Heart right ventricle (tissue), 16 donors: ENCODE results near the gene OR52B6. TPM values are rescaled to one million over a fixed set of nuclear protein-coding genes. Genes with fewer than 3 reads are reported as not detected.

ENCODE experiments used
- ATAC-seq, 8 donors: fragments of 200-7000 bp; cut with Tn5 transposase; one replicate each; pipeline ENCODE4 v1.9.1; 2020; ENCODE audit warnings: mild to moderate bottlenecking in 8 of 8, moderate library complexity in 8 of 8, moderate number of reproducible peaks in 1 of 8
- DNase-seq, 2 donors: peaks; one replicate each; pipeline ENCODE4 v3.0.0-alpha.2; 2020
- H3K27ac ChIP-seq, 10 donors: fragments of 200-600 bp; sonication (generic) in 2 of 10; one replicate each; pipeline versions ENCODE4 v1.5.0 to v1.8.0; 2020 to 2022; ENCODE audit warnings: mild to moderate bottlenecking in 3 of 10
- H3K27me3 ChIP-seq, 7 donors: fragments of 200-600 bp; one replicate each; pipeline ENCODE4 v1.8.0; 2021 to 2022; ENCODE audit warnings: mild to moderate bottlenecking in 2 of 7
- H3K36me3 ChIP-seq, 9 donors: fragments of 200-600 bp; sonication (generic) in 1 of 9; one replicate each; pipeline versions ENCODE4 v1.5.0 to v1.8.0; 2020 to 2022; ENCODE audit warnings: mild to moderate bottlenecking in 2 of 9
- H3K4me1 ChIP-seq, 9 donors: fragments of 200-600 bp; sonication (generic) in 1 of 9; one replicate each; pipeline versions ENCODE4 v1.5.0 to v1.8.0; 2020 to 2022; ENCODE audit warnings: mild to moderate bottlenecking in 4 of 9
- H3K4me3 ChIP-seq, 10 donors: fragments of 200-600 bp; sonication (generic) in 2 of 10; one replicate each; pipeline versions ENCODE4 v1.5.0 to v1.8.0; 2020 to 2022; ENCODE audit warnings: mild to moderate bottlenecking in 7 of 10, moderate library complexity in 2 of 10
- H3K9me3 ChIP-seq, 11 donors: fragments of 200-600 bp in 10 of 11; sonication (generic) in 2 of 11; one replicate each; pipeline versions ENCODE4 v1.5.0 to v1.8.0; 2013 to 2022; ENCODE audit warnings: mild to moderate bottlenecking in 2 of 11, control low read depth in 1 of 11, moderate library complexity in 1 of 11
- CTCF ChIP-seq, 9 donors: fragments of 200-600 bp; sonication (generic) in 2 of 9; IDR thresholded peaks; one replicate each; pipeline versions ENCODE4 v1.5.0 to v1.8.0; 2021 to 2022; ENCODE audit warnings: antibody characterized with exemption in 9 of 9, mild to moderate bottlenecking in 5 of 9, moderate library complexity in 1 of 9
- WGBS, 2 donors: extraction: QIAGEN DNeasy Blood & Tissue Kit; methylation state at CpG; one replicate each; pipeline ENCODE4 v1.1.7; 2013; ENCODE audit warnings: inconsistent platforms in 1 of 2; 5-methylcytosine and 5-hydroxymethylcytosine counted together
- intact Hi-C, 10 donors: fragments of 100-400 bp; cut with DNase I; formaldehyde crosslinking; loops; one replicate each; pipeline versions ENCODE4 v1.11.1 to v1.14.2; 2022
- polyA plus RNA-seq, 2 donors: library from polyadenylated mRNA; stranded (reverse); fragments of 200-250 nt; gene quantifications; one replicate each; pipeline ENCODE4 v1.2.3, GENCODE V29; 2013
- total RNA-seq, 10 donors: library from RNA; stranded (reverse); fragmentation: NEBNext Ultra II Directional in 3 of 10; extraction: Animal tissue kit (Norgen Biotek cat#: 25700) in 3 of 10; gene quantifications; one replicate each; pipeline versions ENCODE4 v1.2.1 to v1.2.4, GENCODE V29; 2021 to 2023
- donor health status: Arrhythmogenic right ventricular cardiomyopathy.
- donor health status: ischemic (EF 13 %, LVEDD 7.1; RV severe dilation, severe dysfunction).
- donor health status: healthy with polysubstance abuse.
- donor health status: DM: no; HTN: yes; CAD: no.
- donor health status: DM: no; HTN: no; CAD: no.
- donor health status: ischemic (EF 25% LVEDD 6.9; RV normal size, moderate dysfunction).
- donor health status: ischemic (EF 25% LVEDD 5.7; RV mildly dilated, moderate dysfunction).
- donor health status: healthy.
- donor health status: DM: yes; HTN: yes; CAD: no.
- donor health status: Ischemic cardiomyopathy.
- donor health status: ischemic (EF 35%, LVEDD 5.7; RV mildly dilated, moderate dysfunction).
- donor health status: nonischemic (EF 11% LVEDD 7.7; RV severe dilation, severe dysfunction).
- donor health status: DM: yes; HTN: yes; CAD: no.
- donor health status: PGD.
- donor health status: ischemic (EF 29% LVEDD 5.4; RV normal size, mild dysfunction).
- donor health status: nonischemic (EF 23%, LVEDD 6.1; RV moderate dilation, normal function).

Gene OR52B6
- total and polyA plus RNA-seq, 12 donors: not detected

- ATAC-seq (no peak), DNase-seq (no peak)
- Histone ChIP-seq H3K9me3 (peaks cover 0 to 9% (median 0%) of the 10 kb centered on the region in 11 donors), H3K36me3 (no peaks in the 10 kb centered on the region), H3K4me3 (no peak overlapping the region), H3K27me3 (no peaks in the 10 kb centered on the region), H3K27ac (no peak overlapping the region), H3K4me1 (no peaks in the 10 kb centered on the region)
- no peak for TF ChIP-seq CTCF (IDR thresholded peaks at IDR 0.05)
- intact Hi-C loops: no loop called here
- 31 to 47% methylated on average over 1 of the region's 1 CpG for whole genome bisulfite sequencing, 2 donors
These were observed 39.2 kb upstream of the OR52B6 start for GRCh38 chr11:5541427-5541826.

GRCh38 chr11:5546457-5546856, 34.2 kb upstream of the OR52B6 start:
- H3K27me3 ChIP-seq: no peaks in the 10 kb centered on the region
- no peaks in the 10 kb centered on the region for H3K4me1 ChIP-seq
- no peak overlapping the region for H3K4me3 ChIP-seq
- no peak overlapping the region for H3K27ac ChIP-seq
- no peak for TF ChIP-seq CTCF (IDR thresholded peaks at IDR 0.05)
- no peaks in the 10 kb centered on the region for H3K36me3 ChIP-seq
- no peak for DNase-seq
- 79 to 86% methylated on average over 3 of the region's 3 CpGs for WGBS, 2 donors
- ATAC-seq: no peak
- intact Hi-C loops: no loop called here
- no peaks in the 10 kb centered on the region for H3K9me3 ChIP-seq

- 99 to 100% methylated on average over 1 of the region's 1 CpG for WGBS, 2 donors
- no peak for ATAC-seq
These were observed 32.7 kb upstream of the OR52B6 start for GRCh38 chr11:5547982-5548381.

GRCh38 chr11:5548440-5548839, 32.2 kb upstream of the OR52B6 start, which contains the start of gene OR52H1:
TSS of gene OR52H1 (minus strand) at chr11:5548540. CDS start at chr11:5545505, 3,035 bp downstream.
- no peak for ATAC-seq

More at GRCh38 chr11:5547982-5548381, 32.7 kb upstream of the OR52B6 start:
- no peaks in the 10 kb centered on the region for H3K27me3 ChIP-seq
- H3K27ac ChIP-seq: no peak overlapping the region
- no peak for TF ChIP-seq CTCF (IDR thresholded peaks at IDR 0.05)
- intact Hi-C loops: no loop called here
- H3K4me3 ChIP-seq: no peak overlapping the region
- H3K36me3 ChIP-seq: no peaks in the 10 kb centered on the region
- no peak for DNase-seq
- no peaks in the 10 kb centered on the region for H3K4me1 ChIP-seq
- no peaks in the 10 kb centered on the region for H3K9me3 ChIP-seq

More at GRCh38 chr11:5548440-5548839, 32.2 kb upstream of the OR52B6 start, which contains the start of gene OR52H1:
- Histone ChIP-seq H3K4me1 (no peaks in the 10 kb centered on the region), H3K9me3 (no peaks in the 10 kb centered on the region), H3K27me3 (no peaks in the 10 kb centered on the region), H3K27ac (no peak within 1 kb of the TSS), H3K4me3 (no peak within 1 kb of the TSS), H3K36me3 (no peaks in the 10 kb centered on the region)
- DNase-seq: no peak
- WGBS, 2 donors: 38 to 50% methylated on average over 1 of the region's 1 CpG
- TF ChIP-seq CTCF (IDR thresholded peaks at IDR 0.05): no peak
- intact Hi-C loops: no loop called here
